ENCODE data around the gene HERC2.
A peak's percentile ranks its signal among the peaks of the same experiment; 100 is the strongest.

Gene HERC2

DNA sequence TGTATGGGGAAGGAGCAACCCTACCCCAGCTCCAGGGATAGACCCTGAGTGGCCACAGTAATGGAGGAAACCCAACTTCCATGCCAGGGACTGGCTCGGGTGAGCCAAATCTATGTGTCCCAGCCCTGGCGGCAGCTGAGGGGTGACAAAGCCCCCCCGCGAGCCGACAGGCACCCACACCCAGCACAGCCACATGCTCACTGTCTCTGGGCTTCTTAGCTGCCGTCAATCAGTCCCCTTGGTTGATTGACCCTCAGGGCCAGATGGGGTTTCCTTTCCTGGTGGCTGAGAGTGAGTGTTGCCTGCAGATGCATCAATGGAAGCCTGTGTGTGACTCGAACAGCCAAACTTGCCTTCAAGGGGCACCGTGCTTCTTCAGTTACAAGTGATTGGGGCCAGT lies 220.8 kb downstream of the HERC2 start:
- no peak for DNase-seq
- Histone ChIP-seq H3K9me3 (ENCODE audit: control insufficient read depth, low read length) (no peaks in the 10 kb centered on the region), H3K27me3 (replicated peaks; ENCODE audit: control insufficient read depth, insufficient read depth, low read length, poor library complexity, severe bottlenecking) (peaks cover 18% of the 10 kb centered on the region), H3K27ac (ENCODE audit: insufficient read depth, low read length, poor library complexity, severe bottlenecking) (no peak overlapping the region), H3K36me3 (ENCODE audit: control insufficient read depth, insufficient read depth, low read length) (no peaks in the 10 kb centered on the region), H3K4me3 (ENCODE audit: insufficient read depth, low read depth, low read length, poor library complexity, severe bottlenecking) (no peak overlapping the region), H3K4me1 (ENCODE audit: control insufficient read depth, insufficient read depth, low read length, poor library complexity, severe bottlenecking) (peaks cover 22% of the 10 kb centered on the region)

DNA sequence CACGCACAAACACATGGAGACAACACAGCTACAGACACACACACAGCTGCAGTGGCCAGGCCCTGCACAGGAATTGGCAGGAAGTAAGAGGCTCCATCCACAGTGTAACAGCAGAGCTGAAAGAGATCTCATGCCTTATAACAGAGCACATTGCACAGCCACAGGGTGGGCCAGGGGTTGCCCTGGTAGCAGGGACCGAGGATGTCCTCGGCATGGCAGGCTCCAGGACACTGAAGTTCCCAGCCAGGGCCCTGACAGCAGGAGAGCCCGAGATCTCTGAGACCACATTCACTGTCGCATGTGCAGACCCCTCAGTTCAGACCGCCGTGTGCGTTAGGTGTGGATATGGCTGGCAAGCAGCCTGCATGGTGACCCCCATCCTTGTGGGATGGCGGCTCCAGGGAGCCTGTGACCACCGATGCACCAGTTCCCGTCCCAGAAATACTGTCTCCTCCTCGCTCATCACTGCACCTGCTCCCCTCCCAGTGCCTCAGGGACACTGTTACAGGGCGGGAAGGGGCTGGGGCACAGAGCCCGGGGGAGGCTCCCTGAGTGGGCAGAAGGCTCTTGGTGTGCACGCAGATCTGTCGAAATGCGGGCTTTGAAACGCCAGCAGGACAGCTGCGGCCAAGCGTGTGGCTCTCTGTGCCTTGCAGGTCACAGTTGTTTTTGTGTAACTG lies 221.3 kb downstream of the HERC2 start:
- Histone ChIP-seq H3K27ac (ENCODE audit: insufficient read depth, low read length, poor library complexity, severe bottlenecking) (no peak overlapping the region), H3K9me3 (ENCODE audit: control insufficient read depth, low read length) (no peaks in the 10 kb centered on the region), H3K4me1 (ENCODE audit: control insufficient read depth, insufficient read depth, low read length, poor library complexity, severe bottlenecking) (peaks cover 26% of the 10 kb centered on the region), H3K36me3 (ENCODE audit: control insufficient read depth, insufficient read depth, low read length) (no peaks in the 10 kb centered on the region), H3K4me3 (ENCODE audit: insufficient read depth, low read depth, low read length, poor library complexity, severe bottlenecking) (no peak overlapping the region), H3K27me3 (replicated peaks; ENCODE audit: control insufficient read depth, insufficient read depth, low read length, poor library complexity, severe bottlenecking) (peaks cover 23% of the 10 kb centered on the region)
- DNase-seq, result no peak

DNA sequence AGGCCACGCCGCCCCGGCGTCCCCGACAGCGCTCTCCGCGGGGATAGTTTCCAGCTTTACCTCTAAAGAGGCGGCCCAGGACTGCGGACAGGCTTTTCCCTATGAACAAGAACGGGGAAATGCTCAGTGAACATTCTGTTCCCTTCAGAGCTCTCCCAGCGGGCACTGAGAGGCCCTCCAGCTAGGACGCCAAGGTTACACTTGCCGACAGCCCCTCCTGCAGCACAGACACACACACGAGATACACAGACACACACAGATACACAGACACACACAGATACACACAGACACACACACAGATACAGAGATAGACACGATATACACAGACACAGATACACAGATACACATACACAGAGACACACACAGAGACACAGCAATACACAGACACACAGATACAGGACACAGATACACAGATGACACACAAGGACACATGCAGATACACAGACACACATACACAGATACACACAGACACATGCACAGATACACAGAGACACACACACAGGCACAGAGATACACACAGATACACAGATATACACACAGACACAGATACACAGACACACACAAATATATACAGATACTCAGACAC lies 222.3 kb downstream of the HERC2 start:
- Histone ChIP-seq H3K9me3 (ENCODE audit: control insufficient read depth, low read length) (no peaks in the 10 kb centered on the region), H3K27me3 (replicated peaks; ENCODE audit: control insufficient read depth, insufficient read depth, low read length, poor library complexity, severe bottlenecking) (peaks cover 28% of the 10 kb centered on the region), H3K4me3 (ENCODE audit: insufficient read depth, low read depth, low read length, poor library complexity, severe bottlenecking) (no peak overlapping the region), H3K27ac (ENCODE audit: insufficient read depth, low read length, poor library complexity, severe bottlenecking) (no peak overlapping the region), H3K36me3 (ENCODE audit: control insufficient read depth, insufficient read depth, low read length) (no peaks in the 10 kb centered on the region), H3K4me1 (ENCODE audit: control insufficient read depth, insufficient read depth, low read length, poor library complexity, severe bottlenecking) (peaks cover 37% of the 10 kb centered on the region)
- DNase-seq, result no peak

DNA sequence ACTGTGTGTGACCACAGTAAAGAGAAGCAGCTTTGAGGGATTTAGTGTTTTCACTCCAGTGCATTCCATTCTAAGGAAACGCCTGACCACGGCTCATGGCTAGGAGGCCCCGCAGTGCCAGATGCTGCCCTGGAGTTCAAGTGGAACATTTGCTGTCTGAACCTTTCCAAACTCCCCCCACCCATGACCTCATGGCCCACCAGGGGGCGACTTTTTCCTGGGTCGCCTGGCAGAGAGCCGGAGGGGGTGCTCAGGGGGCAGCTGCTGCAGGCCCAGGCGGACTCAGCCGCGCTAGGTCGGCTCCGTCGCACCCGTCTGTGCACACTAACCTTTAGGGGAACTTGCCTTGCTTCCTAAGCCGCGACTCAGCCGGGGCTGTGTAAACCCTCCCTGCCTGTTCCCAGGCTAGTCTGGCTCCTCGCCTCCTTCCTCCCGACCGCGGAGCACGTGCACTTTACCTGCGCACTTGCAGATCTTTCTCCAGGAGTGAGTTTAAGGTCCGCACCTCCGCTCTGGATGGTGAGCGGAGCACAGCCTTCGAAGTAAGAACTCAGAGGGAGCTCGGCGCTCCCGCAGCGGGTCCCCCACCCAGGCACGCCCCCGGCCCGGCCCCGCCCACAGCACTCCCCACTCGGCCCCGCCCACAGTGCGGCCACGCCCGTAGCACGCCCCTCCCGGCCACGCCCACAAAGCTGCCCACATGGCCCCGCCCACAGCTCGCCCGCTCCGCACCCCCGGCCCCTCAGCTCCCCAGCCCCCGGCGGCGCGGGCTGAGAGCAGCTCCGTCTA lies 223.0 kb downstream of the HERC2 start, which contains the start of gene OCA2:
Gene OCA2 (minus strand): TSS at position 550 of the 789 bp plus-strand sequence. CDS start 17,441 bp downstream, outside the sequence.
- no peaks in the 10 kb centered on the region for H3K9me3 ChIP-seq (ENCODE audit: control insufficient read depth, low read length)
- peaks cover 34% of the 10 kb centered on the region for H3K27me3 ChIP-seq (replicated peaks; ENCODE audit: control insufficient read depth, insufficient read depth, low read length, poor library complexity, severe bottlenecking)

GRCh38 chr15:28098360-28098765 lies 223.6 kb downstream of the HERC2 start:
- Histone ChIP-seq H3K36me3 (ENCODE audit: control insufficient read depth, insufficient read depth, low read length) (no peaks in the 10 kb centered on the region), H3K4me3 (ENCODE audit: insufficient read depth, low read depth, low read length, poor library complexity, severe bottlenecking) (no peak overlapping the region), H3K9me3 (ENCODE audit: control insufficient read depth, low read length) (no peaks in the 10 kb centered on the region), H3K4me1 (ENCODE audit: control insufficient read depth, insufficient read depth, low read length, poor library complexity, severe bottlenecking) (peaks cover 42% of the 10 kb centered on the region), H3K27me3 (replicated peaks; ENCODE audit: control insufficient read depth, insufficient read depth, low read length, poor library complexity, severe bottlenecking) (peaks cover 40% of the 10 kb centered on the region), H3K27ac (ENCODE audit: insufficient read depth, low read length, poor library complexity, severe bottlenecking) (no peak overlapping the region)
- no peak for DNase-seq

More for the DNA sequence above, 223.0 kb downstream of the HERC2 start, which contains the start of gene OCA2:
- Histone ChIP-seq H3K4me1 (ENCODE audit: control insufficient read depth, insufficient read depth, low read length, poor library complexity, severe bottlenecking) (peaks cover 42% of the 10 kb centered on the region), H3K36me3 (ENCODE audit: control insufficient read depth, insufficient read depth, low read length) (no peaks in the 10 kb centered on the region), H3K27ac (ENCODE audit: insufficient read depth, low read length, poor library complexity, severe bottlenecking) (no peak within 1 kb of the TSS), H3K4me3 (ENCODE audit: insufficient read depth, low read depth, low read length, poor library complexity, severe bottlenecking) (no peak within 1 kb of the TSS)
- peak; percentile 31 to 62 (median 32) for DNase-seq

GRCh38 chr15:28097656-28098359 lies 224.2 kb downstream of the HERC2 start:
- peaks cover 40% of the 10 kb centered on the region for H3K27me3 ChIP-seq (replicated peaks; ENCODE audit: control insufficient read depth, insufficient read depth, low read length, poor library complexity, severe bottlenecking)
- H3K4me1 ChIP-seq (ENCODE audit: control insufficient read depth, insufficient read depth, low read length, poor library complexity, severe bottlenecking), result peaks cover 42% of the 10 kb centered on the region

DNA sequence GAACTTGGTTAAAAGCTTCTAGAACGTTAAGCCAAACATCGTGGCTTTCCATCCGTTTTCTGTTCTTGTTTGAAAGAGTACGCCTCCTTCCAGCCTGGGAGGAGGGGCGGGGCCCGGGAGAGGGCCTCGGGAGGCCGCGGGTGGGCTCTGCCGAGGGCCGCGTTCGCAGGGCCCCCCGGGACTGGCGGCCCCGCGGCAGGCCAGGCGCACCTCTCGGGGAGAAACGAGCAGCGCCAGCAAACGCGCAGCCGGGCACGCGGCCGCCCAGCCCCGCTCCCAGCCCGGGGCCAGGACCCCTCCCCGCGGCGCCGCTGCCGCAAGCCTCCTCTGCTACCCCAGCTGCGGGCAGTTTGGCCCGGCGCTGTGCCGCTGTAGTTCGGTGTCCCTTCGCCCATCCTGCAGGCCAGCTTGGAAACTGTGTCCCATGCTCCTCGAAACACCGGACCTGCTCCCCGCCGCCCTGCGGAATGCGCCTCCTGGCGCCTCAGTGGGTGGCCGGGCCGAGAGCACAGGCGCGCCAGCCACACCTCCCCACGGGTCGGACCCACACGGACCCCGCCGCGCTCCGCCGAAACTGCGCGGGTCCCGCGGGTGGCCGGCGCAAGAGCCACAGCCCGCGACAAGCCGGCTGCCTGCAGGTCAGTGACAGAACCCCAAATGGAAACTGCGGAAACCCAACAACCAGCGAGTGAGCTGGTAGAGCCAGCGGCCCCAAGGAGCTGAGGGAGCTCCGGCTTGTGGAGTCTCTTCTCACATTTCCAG lies 225.1 kb downstream of the HERC2 start:
- H3K4me1 ChIP-seq (ENCODE audit: control insufficient read depth, insufficient read depth, low read length, poor library complexity, severe bottlenecking), result peaks cover 42% of the 10 kb centered on the region

More at GRCh38 chr15:28097656-28098359, 224.2 kb downstream of the HERC2 start:
- Histone ChIP-seq H3K9me3 (ENCODE audit: control insufficient read depth, low read length) (no peaks in the 10 kb centered on the region), H3K27ac (ENCODE audit: insufficient read depth, low read length, poor library complexity, severe bottlenecking) (no peak overlapping the region), H3K4me3 (ENCODE audit: insufficient read depth, low read depth, low read length, poor library complexity, severe bottlenecking) (no peak overlapping the region), H3K36me3 (ENCODE audit: control insufficient read depth, insufficient read depth, low read length) (no peaks in the 10 kb centered on the region)
- DNase-seq, result no peak

DNA sequence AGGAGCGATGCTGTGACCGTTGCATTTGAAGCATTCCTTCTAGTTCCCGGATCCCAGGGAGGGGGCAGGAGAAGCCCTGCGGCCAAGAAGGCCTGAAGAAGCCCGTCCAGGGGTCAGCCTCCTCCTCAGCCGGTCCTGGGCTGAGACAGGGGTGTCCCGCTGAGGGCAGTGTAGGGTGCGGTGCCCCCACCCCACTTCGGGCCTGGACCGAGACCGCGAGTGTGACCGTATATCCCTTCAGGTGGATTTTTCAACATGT lies 225.6 kb downstream of the HERC2 start:
- no peak for DNase-seq
- Histone ChIP-seq H3K27ac (ENCODE audit: insufficient read depth, low read length, poor library complexity, severe bottlenecking) (no peak overlapping the region), H3K4me3 (ENCODE audit: insufficient read depth, low read depth, low read length, poor library complexity, severe bottlenecking) (peak overlapping the region; percentile 66), H3K36me3 (ENCODE audit: control insufficient read depth, insufficient read depth, low read length) (no peaks in the 10 kb centered on the region), H3K27me3 (replicated peaks; ENCODE audit: control insufficient read depth, insufficient read depth, low read length, poor library complexity, severe bottlenecking) (peaks cover 40% of the 10 kb centered on the region), H3K9me3 (ENCODE audit: control insufficient read depth, low read length) (no peaks in the 10 kb centered on the region), H3K4me1 (ENCODE audit: control insufficient read depth, insufficient read depth, low read length, poor library complexity, severe bottlenecking) (peaks cover 42% of the 10 kb centered on the region)

More for the DNA sequence above, 225.1 kb downstream of the HERC2 start:
- no peak for DNase-seq
- H3K4me3 ChIP-seq (ENCODE audit: insufficient read depth, low read depth, low read length, poor library complexity, severe bottlenecking), result peak overlapping the region; percentile 66
- no peaks in the 10 kb centered on the region for H3K36me3 ChIP-seq (ENCODE audit: control insufficient read depth, insufficient read depth, low read length)
- no peak overlapping the region for H3K27ac ChIP-seq (ENCODE audit: insufficient read depth, low read length, poor library complexity, severe bottlenecking)
- no peaks in the 10 kb centered on the region for H3K9me3 ChIP-seq (ENCODE audit: control insufficient read depth, low read length)
- peaks cover 40% of the 10 kb centered on the region for H3K27me3 ChIP-seq (replicated peaks; ENCODE audit: control insufficient read depth, insufficient read depth, low read length, poor library complexity, severe bottlenecking)

DNA sequence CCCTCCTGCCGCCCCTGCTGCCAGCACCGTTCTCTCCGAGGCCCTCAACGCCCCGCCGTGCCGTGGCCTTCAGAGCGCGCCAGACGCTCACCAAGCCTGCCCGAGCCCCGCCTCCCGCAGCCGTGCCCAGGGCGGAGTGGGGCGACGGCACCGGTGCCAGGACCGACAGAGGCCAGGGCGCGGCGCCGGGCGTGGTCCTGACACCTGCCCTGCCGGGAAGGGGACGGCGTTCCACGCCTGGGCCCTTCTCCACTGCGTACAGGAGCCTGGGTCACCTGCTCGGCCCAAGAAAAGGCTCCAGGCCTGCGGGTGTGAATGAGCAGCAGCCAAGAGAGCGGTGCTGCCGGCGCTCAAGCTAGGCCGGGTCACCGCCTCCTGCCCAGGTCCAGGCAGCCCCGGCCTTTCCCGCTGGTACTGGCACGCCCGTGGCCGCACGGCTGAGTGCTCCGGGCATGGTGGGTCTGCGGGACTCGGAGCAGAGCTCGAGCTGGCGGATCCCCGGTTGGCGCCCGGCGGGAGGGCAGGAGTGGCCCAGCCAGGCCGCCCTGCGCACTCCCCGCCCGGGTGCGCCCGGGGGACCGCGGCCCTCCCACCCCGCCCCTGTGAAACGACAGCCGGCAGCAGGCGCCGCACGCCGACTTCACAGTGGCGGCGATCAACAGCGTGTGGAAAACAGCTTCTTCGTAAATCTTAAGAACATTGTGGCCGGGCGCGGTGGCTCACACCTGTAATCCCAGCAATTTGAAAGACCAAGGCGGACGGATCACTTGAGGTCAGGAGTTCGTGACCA lies 227.1 kb downstream of the HERC2 start:
- Histone ChIP-seq H3K4me3 (ENCODE audit: insufficient read depth, low read depth, low read length, poor library complexity, severe bottlenecking) (peak overlapping the region; percentile 66), H3K36me3 (ENCODE audit: control insufficient read depth, insufficient read depth, low read length) (no peaks in the 10 kb centered on the region), H3K4me1 (ENCODE audit: control insufficient read depth, insufficient read depth, low read length, poor library complexity, severe bottlenecking) (peaks cover 42% of the 10 kb centered on the region), H3K27ac (ENCODE audit: insufficient read depth, low read length, poor library complexity, severe bottlenecking) (no peak overlapping the region), H3K27me3 (replicated peaks; ENCODE audit: control insufficient read depth, insufficient read depth, low read length, poor library complexity, severe bottlenecking) (peaks cover 40% of the 10 kb centered on the region), H3K9me3 (ENCODE audit: control insufficient read depth, low read length) (no peaks in the 10 kb centered on the region)
- peak in 1 of 3 donors; percentile 33 for DNase-seq

Measured in effector memory CD4-positive, alpha-beta T cell (primary cell).